ENCODE data around the gene KLF9.

The KLF9 gene

GRCh38 chr9:70413799-70414775 lies at the start of gene KLF9:
KLF9 (minus strand) TSS chr9:70414657; CDS start chr9:70413363, 1,294 bp downstream.
- DNase-seq (ENCODE audit: low read depth, low spot score), result peak; percentile 96

- DNase-seq (ENCODE audit: low read depth, low spot score), result no peak
These were observed 49.4 kb upstream of the KLF9 start for GRCh38 chr9:70463877-70464276.

- DNase-seq (ENCODE audit: low read depth, low spot score), result no peak
These were observed 47.8 kb upstream of the KLF9 start for GRCh38 chr9:70462300-70462699.

- DNase-seq (ENCODE audit: low read depth, low spot score), result no peak
These were observed 42.8 kb upstream of the KLF9 start for GRCh38 chr9:70457235-70457634.

- no peak for DNase-seq (ENCODE audit: low read depth, low spot score)
These were observed 41.7 kb upstream of the KLF9 start for GRCh38 chr9:70455993-70456704.

- DNase-seq (ENCODE audit: low read depth, low spot score), result no peak
These were observed 37.9 kb upstream of the KLF9 start for GRCh38 chr9:70452365-70452764.

GRCh38 chr9:70451765-70452164 lies 37.3 kb upstream of the KLF9 start:
- DNase-seq (ENCODE audit: low read depth, low spot score), result no peak

GRCh38 chr9:70450738-70451137 lies 36.3 kb upstream of the KLF9 start:
- DNase-seq (ENCODE audit: low read depth, low spot score), result no peak

GRCh38 chr9:70449461-70449860 lies 35.0 kb upstream of the KLF9 start:
- no peak for DNase-seq (ENCODE audit: low read depth, low spot score)

- no peak for DNase-seq (ENCODE audit: low read depth, low spot score)
These were observed 34.5 kb upstream of the KLF9 start for GRCh38 chr9:70448919-70449318.

GRCh38 chr9:70444904-70445303 lies 30.4 kb upstream of the KLF9 start:
- no peak for DNase-seq (ENCODE audit: low read depth, low spot score)

- no peak for DNase-seq (ENCODE audit: low read depth, low spot score)
These were observed 27.9 kb upstream of the KLF9 start for GRCh38 chr9:70442328-70442848.

- no peak for DNase-seq (ENCODE audit: low read depth, low spot score)
These were observed 27.2 kb upstream of the KLF9 start for GRCh38 chr9:70441622-70442021.

- DNase-seq (ENCODE audit: low read depth, low spot score), result no peak
These were observed 25.7 kb upstream of the KLF9 start for GRCh38 chr9:70439991-70440706.

GRCh38 chr9:70438341-70438928 lies 24.0 kb upstream of the KLF9 start:
- DNase-seq (ENCODE audit: low read depth, low spot score), result no peak

- DNase-seq (ENCODE audit: low read depth, low spot score), result no peak
These were observed 21.5 kb upstream of the KLF9 start for GRCh38 chr9:70435948-70436347.

GRCh38 chr9:70429899-70430298 lies 15.4 kb upstream of the KLF9 start:
- no peak for DNase-seq (ENCODE audit: low read depth, low spot score)

GRCh38 chr9:70428781-70429180 lies 14.3 kb upstream of the KLF9 start:
- no peak for DNase-seq (ENCODE audit: low read depth, low spot score)

- DNase-seq (ENCODE audit: low read depth, low spot score), result no peak
These were observed 12.9 kb upstream of the KLF9 start for GRCh38 chr9:70427161-70427945.

- DNase-seq (ENCODE audit: low read depth, low spot score), result no peak
These were observed 10.7 kb upstream of the KLF9 start for GRCh38 chr9:70425192-70425591.
